Mucosa of descending colon (tissue), 3 donors: Measurements from ENCODE around the gene RNF128. TPM values are rescaled to one million over a fixed set of nuclear protein-coding genes. Genes with fewer than 3 reads are reported as not detected.

ENCODE experiments used
- ATAC-seq: fragments of 200-7000 bp; cut with Tn5 transposase; one replicate; pipeline ENCODE4 v1.9.1; 2020; ENCODE audit warnings: mild to moderate bottlenecking, moderate library complexity
- DNase-seq, 3 donors: peaks; one replicate each; pipeline ENCODE4 v3.0.0-alpha.2; 2020
- H3K36me3 ChIP-seq: fragments of 200-600 bp; one replicate; pipeline ENCODE4 v1.8.0; 2021; ENCODE audit warnings: low read depth, mild to moderate bottlenecking
- H3K4me1 ChIP-seq: fragments of 200-600 bp; one replicate; pipeline ENCODE4 v1.8.0; 2021; ENCODE audit warnings: low read depth, mild to moderate bottlenecking
- H3K4me3 ChIP-seq: fragments of 200-600 bp; one replicate; pipeline ENCODE4 v1.8.0; 2021; ENCODE audit warnings: mild to moderate bottlenecking
- H3K9me3 ChIP-seq: fragments of 200-600 bp; one replicate; pipeline ENCODE4 v1.8.0; 2021; ENCODE audit warnings: mild to moderate bottlenecking
- intact Hi-C, 2 donors: fragments of 100-400 bp; cut with DNase I in 1 of 2; cut with micrococcal nuclease in 1 of 2; formaldehyde crosslinking; loops; one replicate each; pipeline versions ENCODE4 v1.11.0 to v1.11.1; 2022; cut with DNase I, micrococcal nuclease
- long read RNA-seq, 2 donors: library from polyadenylated mRNA; unstranded; transcript quantifications; one replicate each; pipeline ENCODE4 v2.0.0, GENCODE V29; 2019 to 2021
- total RNA-seq, 3 donors: library from RNA; stranded (reverse); fragmentation: NEBNext Ultra II Directional in 2 of 3; extraction: Animal tissue kit (Norgen Biotek cat#: 25700) in 2 of 3; gene quantifications; one replicate each; pipeline versions ENCODE4 v1.2.1 to v1.2.4, GENCODE V29; 2021 to 2023
- TF ChIP-seq, protein P1 (sequence below): fragments of 200-600 bp; IDR thresholded peaks from one replicate; pipeline ENCODE4 v1.8.0; 2022; ENCODE audit warnings: antibody characterized with exemption, mild to moderate bottlenecking
- donor health status: DM: no; HTN: no; CAD: no; lungs with moderate emphysema.
- donor health status: DM: no; HTN: no; CAD: no.
- donor health status: DM: no; HTN: yes; CAD: no.

Gene RNF128, protein sequence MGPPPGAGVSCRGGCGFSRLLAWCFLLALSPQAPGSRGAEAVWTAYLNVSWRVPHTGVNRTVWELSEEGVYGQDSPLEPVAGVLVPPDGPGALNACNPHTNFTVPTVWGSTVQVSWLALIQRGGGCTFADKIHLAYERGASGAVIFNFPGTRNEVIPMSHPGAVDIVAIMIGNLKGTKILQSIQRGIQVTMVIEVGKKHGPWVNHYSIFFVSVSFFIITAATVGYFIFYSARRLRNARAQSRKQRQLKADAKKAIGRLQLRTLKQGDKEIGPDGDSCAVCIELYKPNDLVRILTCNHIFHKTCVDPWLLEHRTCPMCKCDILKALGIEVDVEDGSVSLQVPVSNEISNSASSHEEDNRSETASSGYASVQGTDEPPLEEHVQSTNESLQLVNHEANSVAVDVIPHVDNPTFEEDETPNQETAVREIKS
- 10 to 100 TPM; 13.5 to 51.5 (median 25.5) TPM for total RNA-seq
- long read RNA-seq, donor 1, transcript RNF128-201 (7 exons, 2,817 nt), result major isoform, 31 of 33 reads
- long read RNA-seq, donor 1, partial matches to known transcripts, result 1 of 33 reads
- long read RNA-seq, donor 1, other reads (novel, unspliced or antisense), result 0 of 33 reads
- long read RNA-seq, donor 2, transcript RNF128-201 (7 exons, 2,817 nt), result major isoform, 15 of 16 reads
- long read RNA-seq, donor 2, partial matches to known transcripts, result 1 of 16 reads
- long read RNA-seq, donor 2, other reads (novel, unspliced or antisense), result 0 of 16 reads

DNA sequence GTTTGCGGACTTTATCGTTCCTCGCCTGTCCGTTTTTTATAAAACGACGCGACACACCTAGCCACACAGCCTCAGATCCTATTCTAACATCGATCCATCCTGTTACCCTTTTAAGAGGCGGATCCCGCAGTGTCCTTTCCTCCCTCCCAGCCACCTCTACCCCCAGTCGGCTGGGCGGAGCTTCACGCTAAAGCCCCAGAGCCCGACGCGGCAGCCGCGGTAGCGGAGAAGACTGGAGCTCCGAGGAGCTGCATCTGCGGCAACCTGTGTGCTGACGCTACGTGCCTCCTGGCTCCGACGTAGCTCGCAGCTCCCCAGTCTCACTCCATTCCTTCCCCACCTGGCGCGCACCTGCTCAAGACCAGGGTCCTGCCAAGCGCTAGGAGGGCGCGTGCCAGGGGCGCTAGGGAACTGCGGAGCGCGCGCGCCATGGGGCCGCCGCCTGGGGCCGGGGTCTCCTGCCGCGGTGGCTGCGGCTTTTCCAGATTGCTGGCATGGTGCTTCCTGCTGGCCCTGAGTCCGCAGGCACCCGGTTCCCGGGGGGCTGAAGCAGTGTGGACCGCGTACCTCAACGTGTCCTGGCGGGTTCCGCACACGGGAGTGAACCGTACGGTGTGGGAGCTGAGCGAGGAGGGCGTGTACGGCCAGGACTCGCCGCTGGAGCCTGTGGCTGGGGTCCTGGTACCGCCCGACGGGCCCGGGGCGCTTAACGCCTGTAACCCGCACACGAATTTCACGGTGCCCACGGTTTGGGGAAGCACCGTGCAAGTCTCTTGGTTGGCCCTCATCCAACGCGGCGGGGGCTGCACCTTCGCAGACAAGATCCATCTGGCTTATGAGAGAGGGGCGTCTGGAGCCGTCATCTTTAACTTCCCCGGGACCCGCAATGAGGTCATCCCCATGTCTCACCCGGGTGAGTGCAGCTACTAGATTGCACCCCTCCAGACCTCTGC, at the start of gene RNF128:
Gene RNF128 (plus strand): TSS at position 217 of the 953 bp plus-strand sequence. CDS start 213 bp downstream, at position 430.
- peak; percentile 76 to 86 (median 82) for DNase-seq
- Histone ChIP-seq H3K36me3 (no peaks in the 10 kb centered on the region), H3K4me1 (no peaks in the 10 kb centered on the region), H3K9me3 (no peaks in the 10 kb centered on the region), H3K4me3 (peak within 1 kb of the TSS; percentile 42)
- TF ChIP-seq, protein P1, sequence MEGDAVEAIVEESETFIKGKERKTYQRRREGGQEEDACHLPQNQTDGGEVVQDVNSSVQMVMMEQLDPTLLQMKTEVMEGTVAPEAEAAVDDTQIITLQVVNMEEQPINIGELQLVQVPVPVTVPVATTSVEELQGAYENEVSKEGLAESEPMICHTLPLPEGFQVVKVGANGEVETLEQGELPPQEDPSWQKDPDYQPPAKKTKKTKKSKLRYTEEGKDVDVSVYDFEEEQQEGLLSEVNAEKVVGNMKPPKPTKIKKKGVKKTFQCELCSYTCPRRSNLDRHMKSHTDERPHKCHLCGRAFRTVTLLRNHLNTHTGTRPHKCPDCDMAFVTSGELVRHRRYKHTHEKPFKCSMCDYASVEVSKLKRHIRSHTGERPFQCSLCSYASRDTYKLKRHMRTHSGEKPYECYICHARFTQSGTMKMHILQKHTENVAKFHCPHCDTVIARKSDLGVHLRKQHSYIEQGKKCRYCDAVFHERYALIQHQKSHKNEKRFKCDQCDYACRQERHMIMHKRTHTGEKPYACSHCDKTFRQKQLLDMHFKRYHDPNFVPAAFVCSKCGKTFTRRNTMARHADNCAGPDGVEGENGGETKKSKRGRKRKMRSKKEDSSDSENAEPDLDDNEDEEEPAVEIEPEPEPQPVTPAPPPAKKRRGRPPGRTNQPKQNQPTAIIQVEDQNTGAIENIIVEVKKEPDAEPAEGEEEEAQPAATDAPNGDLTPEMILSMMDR, result no peak
- intact Hi-C loops, result no loop called here
- peak; percentile 96 for ATAC-seq

DNA sequence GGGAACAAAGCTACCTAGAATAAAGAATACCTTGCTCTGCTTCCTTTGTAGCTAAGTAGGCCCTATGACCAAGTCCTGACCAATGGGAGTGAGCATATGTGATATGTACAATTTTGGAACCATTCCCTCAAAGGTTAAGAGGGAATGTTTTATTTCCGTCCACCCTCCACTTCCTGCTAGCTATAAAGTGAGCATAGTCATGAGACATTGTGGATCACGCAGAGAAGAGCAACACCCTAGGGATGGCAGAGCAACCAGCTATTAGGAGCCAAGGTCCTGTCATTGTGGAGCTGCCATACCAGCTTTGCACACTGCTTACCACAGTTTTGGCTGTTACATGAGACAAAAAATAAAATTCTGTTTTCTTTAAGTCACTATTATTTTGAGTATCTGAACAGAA, 45.8 kb upstream of the RNF128 start:
- Histone ChIP-seq H3K4me1 (no peaks in the 10 kb centered on the region), H3K4me3 (no peak overlapping the region), H3K9me3 (no peaks in the 10 kb centered on the region), H3K36me3 (no peaks in the 10 kb centered on the region)
- ATAC-seq (peak; percentile 80), DNase-seq (no peak)
- TF ChIP-seq, protein P1, result no peak
- intact Hi-C loops, result no loop called here

DNA sequence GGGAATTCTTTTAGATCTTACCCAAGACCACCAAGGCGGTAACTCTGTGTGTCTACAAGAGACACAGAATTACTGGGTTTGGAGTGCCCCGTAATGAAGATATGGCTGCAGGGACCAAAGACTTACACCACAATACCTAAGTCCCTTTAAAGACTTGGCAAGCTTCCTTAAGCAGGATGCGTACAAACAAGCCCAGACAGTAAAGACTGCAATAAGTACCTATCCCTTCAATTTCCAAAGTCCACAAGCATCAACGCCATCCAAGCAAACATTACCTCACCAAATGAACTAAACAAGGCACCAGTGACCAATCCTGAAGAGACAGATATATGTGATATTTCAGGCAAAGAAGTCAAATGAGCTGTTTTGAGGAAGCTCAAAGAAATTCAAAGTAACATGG, 42.3 kb upstream of the RNF128 start:
- Histone ChIP-seq H3K4me1 (no peaks in the 10 kb centered on the region), H3K4me3 (no peak overlapping the region), H3K36me3 (no peaks in the 10 kb centered on the region), H3K9me3 (no peaks in the 10 kb centered on the region)
- TF ChIP-seq, protein P1, result no peak
- peak; percentile 74 for ATAC-seq
- intact Hi-C loops, result no loop called here
- no peak for DNase-seq

DNA sequence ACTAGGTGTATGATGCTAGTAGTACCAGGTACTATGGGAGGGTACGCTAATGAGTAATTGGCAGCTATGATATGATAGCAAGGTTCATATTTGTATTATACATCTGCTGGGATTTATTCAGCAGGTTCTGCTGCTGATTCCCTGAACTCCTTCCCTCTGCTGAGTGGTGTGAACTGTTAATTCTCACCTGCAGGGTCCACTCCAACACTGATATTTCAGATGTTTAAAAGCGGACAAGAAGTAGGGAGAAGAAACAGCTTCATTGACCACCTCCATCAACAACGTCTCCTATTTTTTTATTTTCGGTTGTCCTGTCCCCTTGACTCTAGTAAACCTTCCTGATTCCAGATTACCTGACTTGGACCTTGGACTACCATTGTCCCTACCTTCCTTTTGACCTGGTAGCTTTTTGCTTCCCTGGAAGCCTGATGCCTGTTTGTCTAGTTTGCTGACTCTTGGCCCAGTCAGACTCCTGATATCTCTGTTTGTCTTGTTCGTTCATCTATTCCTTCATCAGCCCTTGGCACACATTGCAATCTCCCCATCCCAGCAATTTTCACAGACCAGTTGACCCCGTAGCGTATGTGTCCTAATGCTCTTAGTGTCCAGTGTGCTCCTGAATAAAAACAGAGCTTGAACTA, 34.0 kb upstream of the RNF128 start:
- DNase-seq (peak in 1 of 3 donors; percentile 65), ATAC-seq (peak; percentile 92)
- Histone ChIP-seq H3K9me3 (no peaks in the 10 kb centered on the region), H3K4me1 (no peaks in the 10 kb centered on the region), H3K36me3 (no peaks in the 10 kb centered on the region), H3K4me3 (no peak overlapping the region)
- TF ChIP-seq, protein P1, result no peak
- intact Hi-C loops, result no loop called here

DNA sequence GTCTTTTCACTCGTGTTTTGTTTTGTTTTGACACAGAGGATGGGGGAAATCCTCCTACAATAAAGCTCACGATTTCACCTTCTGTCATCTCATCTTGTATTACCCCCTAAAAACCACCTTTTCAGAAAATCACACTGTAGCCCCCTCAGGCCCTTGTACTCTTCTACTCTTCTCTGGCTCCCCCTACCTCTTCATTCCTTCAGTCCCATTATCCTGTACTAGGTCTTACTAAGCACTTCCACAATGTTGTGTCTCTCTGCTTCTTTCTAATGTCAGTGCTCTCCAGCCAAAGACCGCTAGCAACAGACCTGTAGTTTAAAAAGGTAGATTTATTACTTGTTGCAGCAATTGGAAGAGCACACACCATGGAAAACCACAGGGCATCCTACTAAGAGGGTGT, 30.0 kb upstream of the RNF128 start:
- no peaks in the 10 kb centered on the region for H3K4me1 ChIP-seq
- no peak for DNase-seq
- ATAC-seq, result no peak
- H3K36me3 ChIP-seq, result no peaks in the 10 kb centered on the region
- TF ChIP-seq, protein P1, result no peak
- intact Hi-C loops, result no loop called here
- no peaks in the 10 kb centered on the region for H3K9me3 ChIP-seq
- H3K4me3 ChIP-seq, result no peak overlapping the region
